Stimulated activated CD8-positive, alpha-beta memory T cell treated with anti-CD3 and anti-CD28 coated beads, Interleukin-12 subunit alpha, Interleukin-12 subunit beta, amount 100 ng/mL, for 24 hours (primary cell): Measurements from ENCODE around the gene PCTP.

Experiments used
- DNase-seq: peaks from one replicate; pipeline ENCODE4 v3.0.0-alpha.2; 2020; ENCODE audit errors: extremely low read depth

The PCTP gene

DNA sequence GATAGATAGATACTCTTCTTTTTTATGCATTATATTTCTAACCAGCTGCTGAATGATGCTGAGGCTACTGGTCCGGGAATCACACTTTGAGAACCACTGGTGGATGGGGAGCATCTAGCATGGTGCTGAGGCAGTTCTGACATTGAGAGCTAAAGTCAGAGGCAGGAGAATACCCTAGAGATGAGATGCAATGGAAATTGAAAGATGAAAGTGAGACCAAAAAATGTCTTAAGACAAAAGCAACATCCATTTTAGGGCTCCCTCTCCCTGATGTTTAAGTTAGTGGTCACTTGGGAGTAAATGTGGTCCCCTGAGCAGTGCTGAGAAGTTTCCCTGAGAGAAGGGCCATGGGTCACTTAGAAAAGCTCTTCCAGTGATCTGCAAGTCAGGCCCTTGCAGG, 6.8 kb downstream of the PCTP start:
- no peak for DNase-seq

DNA sequence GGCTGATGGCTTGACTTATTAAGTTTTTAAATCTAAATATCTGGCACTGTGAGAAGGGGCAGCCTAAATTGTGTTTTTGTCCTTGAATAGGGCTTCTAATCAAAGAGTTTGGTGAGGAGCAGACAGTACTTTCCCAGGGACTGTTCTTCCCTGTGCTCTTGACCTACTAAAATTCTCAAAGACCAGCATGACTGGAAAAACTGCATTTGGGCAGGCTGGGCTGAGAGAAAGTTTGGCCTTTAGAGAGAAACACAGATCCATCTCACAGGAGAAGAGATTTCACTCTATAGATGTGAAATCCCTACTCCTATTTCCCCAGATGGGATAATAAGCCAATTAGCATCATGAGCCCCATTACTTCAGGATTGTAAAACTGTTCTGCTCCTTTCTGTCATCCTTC, 7.3 kb downstream of the PCTP start:
- no peak for DNase-seq

DNA sequence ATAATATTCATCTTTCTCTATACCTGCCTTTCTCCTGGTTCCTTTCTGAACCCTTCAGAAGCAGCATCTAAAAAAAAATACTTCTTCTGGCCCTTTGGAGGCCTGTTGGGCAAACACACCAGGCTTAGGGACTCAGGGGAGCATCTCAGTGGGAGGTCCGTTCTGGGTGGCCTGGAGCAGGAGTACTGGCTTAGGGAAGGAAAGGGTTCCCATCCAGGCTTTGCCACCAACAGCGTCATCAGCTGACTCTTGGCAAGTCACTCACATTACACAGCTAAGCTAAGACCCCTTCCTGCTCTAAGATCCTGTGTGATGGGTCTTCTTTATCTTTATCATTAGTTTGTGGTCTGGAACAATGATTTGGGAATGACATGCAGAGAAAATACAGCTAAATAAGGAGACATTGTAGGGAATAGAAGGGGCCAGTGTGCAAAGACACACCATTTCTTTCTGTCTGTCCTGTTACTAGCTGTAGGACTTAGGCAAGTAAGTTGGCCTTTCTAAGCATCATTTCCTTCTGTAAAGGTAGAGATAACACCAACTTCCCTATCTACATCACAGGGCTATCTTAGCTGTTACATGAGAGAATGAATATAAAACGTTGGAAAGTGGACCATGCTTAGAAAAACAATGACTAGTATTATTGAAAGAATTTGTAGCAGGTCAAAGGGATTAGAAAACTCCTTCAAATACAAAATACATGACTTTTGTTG, 9.9 kb downstream of the PCTP start:
- no peak for DNase-seq

DNA sequence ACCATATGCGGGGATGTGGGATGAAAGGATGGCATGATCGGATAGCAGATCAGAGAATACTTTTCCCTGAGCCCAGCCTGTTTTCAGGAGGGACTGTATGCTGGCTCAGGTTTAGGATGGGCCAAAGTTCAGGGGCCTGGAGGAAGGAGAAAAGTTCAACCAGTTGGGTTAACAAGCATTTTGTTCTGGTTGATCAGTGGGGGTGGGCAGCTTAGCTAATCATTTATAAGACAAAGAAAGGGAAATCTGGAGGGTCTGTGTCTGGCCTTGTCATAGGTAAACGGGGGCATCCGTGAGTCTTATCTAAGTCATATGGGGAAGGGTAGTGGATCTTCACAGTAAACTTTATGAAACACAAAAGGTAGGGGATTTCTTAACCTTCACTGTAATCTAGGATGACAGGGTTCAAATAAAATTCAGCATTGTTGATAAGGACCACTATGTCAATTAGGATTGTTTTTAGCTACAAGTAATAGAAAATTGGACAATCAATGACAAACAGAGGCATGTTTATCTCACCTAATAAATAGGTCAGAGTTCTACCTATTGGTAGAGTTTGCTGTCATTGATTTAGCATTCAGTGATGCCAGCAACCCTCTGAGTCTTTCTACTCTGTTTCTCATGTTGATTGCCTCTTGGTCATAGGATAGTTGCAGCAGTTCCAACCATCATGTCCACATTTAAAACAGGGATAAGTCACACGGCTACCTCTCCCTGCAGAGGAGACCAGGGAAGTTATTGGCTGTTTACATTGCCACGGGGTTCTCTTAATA, 11.4 kb downstream of the PCTP start:
- DNase-seq, result no peak

DNA sequence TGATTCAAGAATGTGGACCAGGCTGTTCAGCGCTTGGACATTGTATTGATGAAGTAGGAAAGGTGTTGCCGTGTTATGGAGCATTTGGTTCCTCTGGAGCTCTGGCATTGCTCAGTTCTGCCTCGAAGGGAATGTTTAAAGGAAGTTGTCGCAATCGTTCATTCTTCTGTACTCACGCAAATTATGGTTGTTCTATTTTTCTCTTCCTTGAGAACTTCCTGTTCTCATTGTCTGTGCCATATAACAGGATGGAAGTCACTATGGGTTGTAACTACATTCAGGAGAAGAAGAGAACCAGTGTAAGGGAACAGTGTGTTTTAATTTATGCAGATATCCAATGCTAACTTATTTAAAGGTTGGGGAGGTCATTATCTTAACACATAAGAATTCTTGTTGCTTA, 13.0 kb downstream of the PCTP start:
- DNase-seq, result no peak

DNA sequence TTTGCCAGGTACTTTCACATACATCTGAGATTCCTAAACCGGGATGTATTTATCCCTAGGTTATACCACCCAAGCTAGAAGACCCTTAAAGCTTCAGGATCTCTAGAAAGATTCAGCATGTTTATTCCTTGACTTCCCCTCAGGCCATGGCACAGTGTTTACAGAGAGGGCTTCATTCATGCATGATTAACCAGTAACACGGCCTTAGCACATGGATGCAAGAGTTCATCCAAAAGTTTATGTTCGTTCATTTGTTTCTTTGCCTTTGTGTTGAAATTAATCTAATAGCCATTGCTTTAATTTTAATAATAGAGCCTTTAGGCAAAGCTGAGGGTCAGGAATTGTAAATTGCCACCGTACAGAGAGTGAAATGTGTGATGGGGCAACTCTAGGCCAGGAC, 13.8 kb downstream of the PCTP start:
- DNase-seq, result no peak

DNA sequence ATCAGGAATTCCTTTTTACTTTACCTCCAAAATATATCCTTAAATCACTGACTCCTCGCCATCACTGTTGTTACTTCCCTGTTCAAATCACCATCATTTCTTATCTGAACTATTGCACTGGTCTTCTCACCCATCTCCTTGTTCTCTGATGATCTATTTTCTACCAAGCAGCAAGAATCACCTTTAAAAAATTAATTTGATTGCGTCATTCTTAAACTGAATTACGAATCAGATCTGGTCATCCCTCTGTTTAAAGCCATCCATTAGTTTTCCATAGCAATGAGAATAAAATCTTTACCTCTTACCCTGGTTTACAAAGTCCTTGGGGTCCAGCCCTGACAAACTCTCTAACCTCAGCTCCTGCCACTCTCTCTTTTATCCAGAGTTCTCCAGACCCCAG, 14.6 kb downstream of the PCTP start:
- DNase-seq, result no peak

DNA sequence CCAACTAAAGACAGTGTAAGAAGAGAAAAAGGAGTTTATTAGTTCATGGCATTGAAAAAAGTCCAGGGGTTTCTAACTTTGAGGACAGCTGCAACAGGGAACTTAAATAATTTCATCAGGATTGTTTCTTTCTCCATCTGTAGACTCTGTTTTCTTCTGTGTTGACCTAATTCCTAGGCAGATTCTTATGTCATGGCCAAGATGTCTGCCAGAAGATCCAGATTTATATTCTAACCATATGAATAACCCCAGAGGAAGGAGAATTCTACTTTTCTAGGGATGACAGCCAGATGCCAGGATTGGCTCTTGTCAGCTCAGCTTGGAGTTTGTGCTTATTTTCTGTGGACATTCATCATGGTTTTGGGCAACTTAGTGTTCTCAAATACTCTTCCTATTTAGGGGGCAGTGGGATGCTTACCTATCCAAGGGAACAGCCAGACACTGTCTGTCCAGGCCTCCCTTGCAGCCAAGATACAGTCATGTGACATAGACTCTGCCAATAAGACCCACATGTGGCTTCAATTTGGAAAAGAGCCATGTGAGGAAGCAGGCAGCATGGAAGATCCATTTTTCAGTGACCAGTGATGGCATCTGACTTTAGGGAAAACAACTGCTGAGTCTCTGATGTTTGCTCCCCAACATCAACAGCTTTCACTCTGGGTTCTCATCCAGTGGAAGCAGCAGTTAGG, 18.2 kb downstream of the PCTP start:
- no peak for DNase-seq

DNA sequence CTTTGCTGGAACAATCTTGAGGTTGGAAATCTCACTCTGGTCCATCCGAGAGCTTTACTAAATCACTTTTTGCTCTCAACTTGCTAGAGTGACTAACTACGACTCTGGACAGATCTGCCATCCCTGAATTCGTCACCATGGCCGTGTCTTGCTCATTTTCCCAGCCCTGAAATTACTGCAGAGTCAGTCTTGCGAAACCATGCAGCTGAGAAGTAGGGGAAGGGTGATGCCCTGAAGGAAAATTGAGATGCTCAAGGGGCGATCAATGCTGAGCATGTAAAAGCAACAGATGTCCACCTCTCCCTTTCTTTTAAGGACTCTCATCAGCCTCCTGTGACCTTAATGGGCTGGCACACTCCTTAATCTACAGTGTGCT, 18.8 kb downstream of the PCTP start:
- no peak for DNase-seq

DNA sequence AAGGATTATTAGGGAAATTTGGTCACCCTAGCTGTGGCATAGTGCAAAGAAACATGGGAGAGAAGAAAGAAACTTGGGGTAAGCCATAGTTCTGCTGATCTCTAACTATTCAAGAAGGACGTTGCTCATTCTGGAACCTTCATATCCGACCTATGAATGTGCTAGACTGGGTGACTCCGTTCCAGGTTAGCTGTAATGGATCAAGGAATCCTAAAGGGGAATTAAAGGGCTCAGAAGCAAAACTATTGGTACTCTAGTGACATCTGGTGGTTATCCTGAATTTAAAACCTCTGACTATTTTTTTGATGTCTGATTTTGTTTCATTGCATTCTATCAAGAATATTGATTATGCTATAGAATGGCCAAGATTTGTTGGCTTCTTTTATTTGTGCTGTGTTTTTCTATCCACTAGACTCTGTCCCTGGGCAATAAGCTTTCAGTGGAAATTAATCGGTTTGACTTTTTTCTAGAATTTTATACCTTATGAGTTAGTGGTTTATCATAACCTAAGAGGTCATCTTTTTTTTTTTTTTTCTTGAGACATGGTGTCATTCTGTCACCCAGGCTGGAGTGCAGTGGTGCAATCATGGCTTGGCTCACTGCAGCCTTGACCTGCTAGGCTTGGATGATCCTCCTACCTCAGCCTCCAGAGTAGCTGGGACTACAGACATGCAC, 19.5 kb downstream of the PCTP start:
- DNase-seq, result no peak

DNA sequence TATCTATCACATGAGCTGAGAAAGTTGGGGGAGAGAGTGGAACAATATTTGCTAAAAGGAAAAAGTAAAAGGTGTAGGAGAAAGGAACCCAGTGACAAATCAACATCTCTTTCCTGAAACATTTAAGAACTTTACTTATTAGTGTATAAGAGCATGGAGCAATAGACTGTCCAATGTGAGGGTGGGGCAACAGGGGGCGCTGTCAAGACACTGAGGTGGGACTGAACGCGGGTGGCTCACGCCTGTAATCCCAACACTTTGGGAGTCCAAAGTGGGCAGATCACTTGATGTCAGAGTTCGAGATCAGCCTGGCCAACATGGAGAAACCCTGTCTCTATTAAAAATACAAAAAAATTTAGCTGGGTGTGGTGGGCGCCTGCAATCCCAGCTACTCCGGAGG, 21.2 kb downstream of the PCTP start:
- DNase-seq, result no peak

DNA sequence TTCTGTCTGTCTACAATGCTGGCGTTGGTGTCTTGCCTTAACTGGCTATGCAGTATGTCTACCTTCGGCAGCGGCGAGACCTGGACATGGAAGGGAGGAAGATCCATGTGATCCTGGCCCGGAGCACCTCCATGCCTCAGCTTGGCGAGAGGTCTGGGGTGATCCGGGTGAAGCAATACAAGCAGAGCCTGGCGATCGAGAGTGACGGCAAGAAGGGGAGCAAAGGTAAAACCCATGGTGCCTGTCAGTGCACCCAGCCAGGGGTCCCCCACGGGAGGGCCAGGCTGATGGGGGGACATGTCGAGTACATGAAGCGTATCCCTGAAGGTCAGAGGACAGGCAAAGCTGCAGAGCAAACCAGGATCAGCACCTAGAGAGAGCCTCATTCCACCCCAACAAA, 22.8 kb downstream of the PCTP start:
- no peak for DNase-seq

DNA sequence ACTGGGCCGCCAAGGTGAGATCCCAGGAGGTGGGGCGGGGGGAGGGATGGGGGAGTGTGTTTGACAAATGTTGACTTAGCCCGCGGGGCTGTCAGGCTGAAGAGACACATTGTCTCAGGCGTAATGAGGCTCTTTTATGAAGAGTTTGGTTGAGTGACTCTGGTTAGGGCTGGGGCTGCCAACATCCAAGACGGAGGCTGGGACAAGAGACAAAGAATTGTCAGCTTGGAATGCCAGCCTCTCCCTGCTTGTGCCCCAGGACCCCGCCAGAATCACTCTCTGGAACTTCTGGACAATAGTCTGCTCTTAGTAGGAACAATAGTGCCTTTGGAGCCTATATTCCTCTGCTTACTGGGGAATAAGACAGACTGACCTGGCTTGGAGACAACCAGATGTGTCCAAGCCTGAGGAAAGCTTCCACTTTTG, 24.0 kb downstream of the PCTP start:
- no peak for DNase-seq

DNA sequence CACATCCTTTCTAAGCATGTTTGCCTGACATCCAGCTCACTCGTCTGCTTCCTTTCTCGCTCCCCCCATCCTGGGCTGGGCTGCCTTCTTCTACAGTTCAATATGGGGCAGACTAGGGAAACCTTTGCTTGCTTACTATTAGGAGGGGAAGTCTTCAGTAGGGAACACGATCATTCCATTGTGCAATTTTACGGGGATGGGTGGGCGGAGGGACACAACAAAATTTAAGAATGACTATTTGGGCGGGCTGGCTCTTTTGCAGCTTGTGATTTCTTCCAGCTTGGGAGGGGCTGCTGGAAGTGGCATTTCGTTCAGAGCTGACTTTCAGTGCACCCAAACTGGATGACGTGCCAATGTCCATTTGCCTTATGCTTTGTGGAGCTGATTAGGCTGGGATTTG, 25.4 kb downstream of the PCTP start:
- DNase-seq, result no peak

DNA sequence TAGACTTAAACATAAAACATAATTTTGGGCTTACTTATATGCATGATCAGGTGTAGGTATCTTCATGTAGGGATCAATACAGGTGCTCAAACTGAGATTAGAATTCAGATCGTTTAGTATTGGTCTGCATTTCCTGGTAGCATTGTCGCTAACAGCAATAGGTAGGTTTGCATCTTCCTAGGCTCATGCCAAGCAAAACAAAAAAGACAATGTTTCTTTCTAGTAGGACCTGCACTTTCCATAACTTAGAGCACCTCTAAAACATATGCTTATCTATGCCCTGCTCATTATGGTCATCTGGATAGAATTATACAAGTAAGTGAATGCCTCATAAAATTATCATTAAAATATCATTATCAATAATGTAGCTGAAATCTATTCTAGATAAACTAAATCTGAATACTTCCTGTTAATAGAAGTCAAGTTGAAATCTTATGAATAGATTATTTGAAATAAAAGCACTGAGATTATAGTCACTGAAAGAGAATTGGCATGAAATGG, 26.7 kb downstream of the PCTP start:
- no peak for DNase-seq

DNA sequence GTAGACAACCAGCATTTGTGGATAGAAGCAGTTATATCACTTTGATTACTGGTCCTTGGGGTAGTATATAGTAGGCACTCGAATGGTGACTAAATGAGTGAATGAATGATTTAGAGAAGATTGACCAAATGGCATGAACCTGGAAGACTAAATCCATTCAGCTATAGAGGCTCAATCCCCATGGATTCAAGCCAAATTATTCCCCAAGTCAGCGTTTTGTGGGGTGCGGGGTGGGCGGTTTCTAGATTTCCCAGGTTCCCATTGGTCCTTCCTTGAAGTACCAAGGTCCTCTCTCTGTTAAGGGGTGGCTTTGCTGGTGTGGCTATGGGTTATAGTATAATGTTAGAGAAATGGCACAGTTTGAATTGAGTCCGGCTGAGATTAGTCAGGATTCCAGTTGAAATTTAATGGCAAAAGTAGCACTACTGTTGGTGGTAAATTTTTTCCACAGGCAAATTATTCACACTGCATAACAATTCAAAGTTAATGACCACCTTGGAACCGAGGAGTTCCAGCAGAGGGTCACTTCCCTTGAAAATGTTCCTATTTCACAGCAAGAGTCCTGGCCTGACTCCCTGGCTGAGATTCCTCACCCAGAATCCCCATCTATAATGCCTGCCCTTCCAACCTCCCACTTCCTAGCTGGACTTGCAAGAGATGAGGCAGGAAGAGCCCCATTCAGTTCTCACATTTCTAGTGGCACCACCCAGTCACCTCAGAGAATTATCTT, 27.7 kb downstream of the PCTP start:
- no peak for DNase-seq

DNA sequence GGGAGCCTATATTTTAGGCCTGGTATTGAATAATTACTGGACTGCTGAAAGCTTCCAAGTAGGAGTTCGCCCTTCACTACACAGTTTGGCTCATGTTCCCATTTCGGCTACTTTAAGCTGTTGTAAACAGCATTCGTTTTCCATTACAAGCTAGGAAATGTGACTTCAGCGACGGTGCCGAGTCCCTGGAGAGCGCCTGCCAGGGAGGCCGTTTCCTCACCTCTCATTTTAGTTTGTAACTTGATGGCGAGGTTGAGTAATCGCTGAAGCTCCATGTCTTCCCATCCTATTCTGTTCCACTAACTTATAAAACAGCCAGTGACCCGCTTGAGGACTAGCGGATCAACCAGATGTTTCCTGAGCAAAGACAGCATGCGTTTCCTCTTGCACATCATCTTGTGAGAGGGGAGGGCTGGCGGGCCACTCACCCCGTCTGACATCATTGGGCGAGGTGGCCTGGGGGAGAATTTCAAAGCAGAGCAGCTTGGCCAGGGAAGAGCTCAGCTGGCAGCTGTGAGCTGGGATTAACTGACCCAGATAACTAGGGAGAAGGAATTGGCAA, 32.9 kb downstream of the PCTP start:
- no peak for DNase-seq

DNA sequence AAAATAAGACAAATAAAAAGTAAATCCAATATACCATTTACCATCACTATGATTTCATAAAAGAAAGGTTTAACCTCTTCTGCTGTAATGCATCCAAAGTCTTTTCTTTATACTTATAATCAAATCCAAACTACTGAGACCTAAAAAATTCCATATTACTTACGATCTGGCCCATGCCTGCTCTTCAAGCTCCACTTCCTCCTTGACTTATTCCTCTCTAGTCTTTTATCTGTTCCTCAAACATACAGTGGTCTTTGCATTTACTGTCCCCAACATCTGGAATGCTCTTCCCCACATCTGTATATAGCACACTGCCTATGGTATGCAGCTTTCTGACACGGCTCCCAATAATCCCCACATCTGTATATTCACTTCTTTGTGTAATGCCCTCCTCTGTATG, 33.8 kb downstream of the PCTP start:
- DNase-seq, result no peak

DNA sequence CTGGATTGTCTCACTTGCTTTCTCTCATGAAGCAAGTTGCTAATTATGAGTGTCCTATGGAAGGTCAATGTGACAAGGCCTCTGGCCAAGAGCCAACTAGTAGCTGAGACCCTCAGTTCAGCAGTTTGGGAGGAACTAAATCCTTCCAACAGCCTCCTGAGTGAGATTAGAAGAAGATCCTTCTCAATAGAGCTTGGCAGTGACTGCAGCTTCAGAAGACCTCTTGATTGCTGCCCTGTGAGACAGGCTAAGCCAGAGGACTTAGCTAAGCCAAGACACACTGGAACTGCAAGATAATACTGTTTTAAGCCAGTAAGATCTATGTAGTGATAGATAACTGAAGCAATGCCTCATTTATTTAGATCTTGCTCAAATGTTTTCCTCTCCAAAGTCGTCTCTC, 34.3 kb downstream of the PCTP start:
- DNase-seq, result no peak

DNA sequence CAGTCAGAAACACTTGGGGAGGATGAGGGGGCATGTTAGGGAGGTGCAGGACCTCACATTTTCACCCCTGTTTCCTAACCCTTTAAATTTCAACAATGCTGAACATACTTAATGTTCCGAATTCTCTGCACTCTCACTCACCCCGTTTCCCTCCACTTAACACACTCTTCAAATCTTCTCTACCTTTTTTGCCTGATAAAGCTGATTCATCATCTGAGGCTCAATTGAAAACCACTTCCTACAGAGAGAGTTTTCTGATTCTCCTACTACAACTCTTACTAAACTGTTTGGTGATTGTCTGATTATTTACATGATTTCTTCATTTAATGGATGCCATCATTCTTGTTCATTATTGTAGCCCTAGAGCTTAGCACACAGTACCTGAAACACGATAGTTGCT, 42.4 kb downstream of the PCTP start:
- no peak for DNase-seq

DNA sequence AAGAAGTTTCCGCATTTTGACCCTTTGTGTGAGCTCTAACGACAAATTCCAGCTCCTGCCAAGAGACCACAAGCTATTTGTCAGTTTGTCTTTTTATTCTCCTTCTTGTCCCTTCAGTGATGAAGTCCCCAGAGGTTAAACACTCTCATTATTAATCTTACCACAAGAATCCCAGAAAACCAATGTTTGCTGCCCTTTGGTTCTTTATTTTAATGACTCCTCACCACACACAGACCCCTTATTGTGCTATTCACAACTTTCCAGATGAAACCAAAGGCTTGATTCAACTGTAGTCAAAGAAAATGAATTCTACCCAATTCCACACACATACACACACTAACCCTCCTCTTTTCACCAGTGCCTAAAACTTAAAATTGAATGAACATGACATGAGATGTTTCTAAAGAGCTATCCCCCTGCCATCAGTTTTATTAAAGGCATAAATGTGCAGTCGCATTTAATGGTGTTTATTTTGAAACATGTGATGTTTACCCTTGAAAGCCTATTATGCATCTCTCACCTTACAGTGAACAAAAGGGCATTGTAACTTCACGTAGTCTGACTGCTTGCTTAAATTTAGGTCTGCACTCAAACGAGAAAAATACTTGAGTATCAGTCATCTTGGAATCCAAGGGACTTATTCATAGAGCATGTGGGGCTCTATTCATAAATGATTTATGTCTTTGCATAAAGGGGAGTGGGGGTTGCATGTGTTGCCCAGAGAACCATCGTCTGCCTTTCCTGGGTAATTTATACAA, 44.1 kb downstream of the PCTP start:
- no peak for DNase-seq
